HepG2 (cell line): Measurements from ENCODE around the gene SYNGR1. TPM values are rescaled to one million over a fixed set of nuclear protein-coding genes. Genes with fewer than 3 reads are reported as not detected.

Source experiments
- ATF5 ChIP-seq: sonication (generic); formaldehyde crosslinking; IDR thresholded peaks from 2 replicates; pipeline ENCODE4 v1.4.0; 2020; ENCODE audit warnings: mild to moderate bottlenecking, low read depth, missing genetic modification reagents
- FIP1L1 ChIP-seq: fragments of 200-400 bp; formaldehyde crosslinking; IDR thresholded peaks from 2 replicates; pipeline ENCODE4 v1.6.1; 2018; ENCODE audit warnings: low read depth, mild to moderate bottlenecking, low read length, moderate library complexity, borderline replicate concordance; ENCODE audit not compliant: insufficient read depth
- HNF4G ChIP-seq, 2 experiments: sonication (generic) in 1 of 2; formaldehyde crosslinking in 1 of 2; IDR thresholded peaks; 2 replicates each; pipeline versions ENCODE4 v1.4.0 to v1.6.1; 2011 to 2020; ENCODE audit warnings: borderline replicate concordance in 2 of 2, low read depth in 2 of 2, mild to moderate bottlenecking in 2 of 2, low read length in 1 of 2, missing genetic modification reagents in 1 of 2, moderate library complexity in 1 of 2
- KLF9 ChIP-seq: IDR thresholded peaks from 2 replicates; pipeline ENCODE4 v1.6.1; 2016; ENCODE audit warnings: low read depth
- MED8 ChIP-seq: sonication (generic); formaldehyde crosslinking; IDR thresholded peaks from 2 replicates; pipeline ENCODE4 v1.8.1; 2023; ENCODE audit warnings: mild to moderate bottlenecking, missing genetic modification reagents; ENCODE audit not compliant: insufficient replicate concordance
- MTA3 ChIP-seq: sonication (generic); formaldehyde crosslinking; IDR thresholded peaks from 2 replicates; pipeline ENCODE4 v1.4.0; 2020; ENCODE audit warnings: missing genetic modification reagents
- NBN ChIP-seq: fragments of 450-650 bp; conservative IDR thresholded peaks from 2 replicates; pipeline ENCODE4 v1.6.1; 2017
- RFXAP ChIP-seq: sonication (generic); formaldehyde crosslinking; IDR thresholded peaks from 2 replicates; pipeline ENCODE4 v1.4.0; 2020; ENCODE audit warnings: missing genetic modification reagents, borderline replicate concordance
- TBP ChIP-seq: sonication (generic); formaldehyde crosslinking; IDR thresholded peaks from 2 replicates; pipeline ENCODE4 v1.5.0; 2020; ENCODE audit warnings: missing genetic modification reagents
- ZNF142 ChIP-seq: sonication (generic); formaldehyde crosslinking; IDR thresholded peaks from 2 replicates; pipeline ENCODE4 v1.4.0; 2020; ENCODE audit warnings: missing genetic modification reagents
- ZNF180 ChIP-seq: sonication (generic); formaldehyde crosslinking; IDR thresholded peaks from 2 replicates; pipeline ENCODE4 v1.4.0; 2020; ENCODE audit warnings: low read depth, missing genetic modification reagents, borderline replicate concordance
- ZNF30 ChIP-seq: sonication (generic); formaldehyde crosslinking; IDR thresholded peaks from 2 replicates; pipeline ENCODE4 v1.5.0; 2020; ENCODE audit warnings: mild to moderate bottlenecking, missing genetic modification reagents
- ZNF572 ChIP-seq: sonication (generic); formaldehyde crosslinking; IDR thresholded peaks from 2 replicates; pipeline ENCODE4 v1.5.1; 2020; ENCODE audit warnings: mild to moderate bottlenecking, missing genetic modification reagents
- ZNF687 ChIP-seq: sonication (generic); formaldehyde crosslinking; IDR thresholded peaks from 2 replicates; pipeline ENCODE4 v1.5.1; 2020; ENCODE audit warnings: mild to moderate bottlenecking, missing genetic modification reagents, moderate library complexity
- ZNF777 ChIP-seq: sonication (generic); formaldehyde crosslinking; IDR thresholded peaks from 2 replicates; pipeline ENCODE4 v1.4.0; 2020; ENCODE audit warnings: missing genetic modification reagents
- ZNF792 ChIP-seq: IDR thresholded peaks from 2 replicates; pipeline ENCODE4 v1.6.1; 2016
- polyA plus RNA-seq, 8 experiments: library from polyadenylated mRNA; depleted of rRNA in 3 of 8; stranded (reverse) in 7 of 8; unstranded in 1 of 8; fragments of >200 nt; fragmentation: Illumina TruSeq in 4 of 8; extraction: Trizol in 4 of 8; gene quantifications; 2 replicates each; pipeline versions ENCODE4 v1.2.1 to v1.2.3, GENCODE V29; 2011 to 2016; ENCODE audit warnings: low read depth in 4 of 8, missing spikeins in 1 of 8, mixed read lengths in 1 of 8; ENCODE audit not compliant: insufficient read depth in 1 of 8
- total RNA-seq, 5 experiments: library from RNA; depleted of rRNA; stranded (reverse); fragments of >200 nt; fragmentation: Illumina TruSeq; extraction: Trizol; gene quantifications; 2 replicates each; pipeline ENCODE4 v1.2.3, GENCODE V29; 2016; ENCODE audit warnings: low read depth in 1 of 5

Gene SYNGR1
- total and polyA plus RNA-seq, 2 of the 13 experiments (the other 11 are each of a cell fraction or from before 2014, with no cell fraction given), result 0.27 to 2.7 TPM

- TF ChIP-seq ZNF687 (CRISPR knock-in tag) (0 out of 2 replicates have a peak, but pooled peaks have one; percentile 17), KLF9 (CRISPR knock-in tag) (no peak), MED8 (no peak), NBN (no peak), MTA3 (CRISPR knock-in tag) (no peak), ZNF777 (CRISPR knock-in tag) (peak; percentile 54), ZNF792 (CRISPR knock-in tag) (no peak), ZNF142 (no peak), HNF4G (IDR thresholded peaks at IDR 0.05; ENCODE audit: borderline replicate concordance, low read depth, low read length) (no peak), HNF4G (CRISPR knock-in tag; IDR thresholded peaks at IDR 0.05; ENCODE audit: borderline replicate concordance, low read depth) (no peak), ATF5 (no peak), RFXAP (CRISPR knock-in tag) (no peak), ZNF180 (CRISPR knock-in tag) (no peak), TBP (CRISPR knock-in tag) (no peak), ZNF572 (CRISPR knock-in tag) (0 out of 2 replicates have a peak, but pooled peaks have one; percentile 18), ZNF30 (CRISPR knock-in tag) (no peak), FIP1L1 (no peak)
Observed at GRCh38 chr22:39349967-39350726, at the start of gene SYNGR1 (continued).
